Body of pancreas (tissue), 4 donors: ENCODE data around the gene NRP1.

ENCODE experiments used
- POLR2A ChIP-seq, 3 donors: fragments of 450-650 bp; IDR thresholded peaks; one replicate each; pipeline ENCODE4 v1.6.1; 2016; ENCODE audit warnings: antibody characterized with exemption in 3 of 3, mild to moderate bottlenecking in 2 of 3
- TF ChIP-seq, protein P1 (sequence below), 7 experiments: fragments of 450-650 bp in 4 of 7; fragments of 200-600 bp in 3 of 7; sonication (generic) in 3 of 7; IDR thresholded peaks; one replicate each; pipeline ENCODE4 v1.5.1; 2016 to 2019; ENCODE audit warnings: antibody characterized with exemption in 7 of 7

DNA sequence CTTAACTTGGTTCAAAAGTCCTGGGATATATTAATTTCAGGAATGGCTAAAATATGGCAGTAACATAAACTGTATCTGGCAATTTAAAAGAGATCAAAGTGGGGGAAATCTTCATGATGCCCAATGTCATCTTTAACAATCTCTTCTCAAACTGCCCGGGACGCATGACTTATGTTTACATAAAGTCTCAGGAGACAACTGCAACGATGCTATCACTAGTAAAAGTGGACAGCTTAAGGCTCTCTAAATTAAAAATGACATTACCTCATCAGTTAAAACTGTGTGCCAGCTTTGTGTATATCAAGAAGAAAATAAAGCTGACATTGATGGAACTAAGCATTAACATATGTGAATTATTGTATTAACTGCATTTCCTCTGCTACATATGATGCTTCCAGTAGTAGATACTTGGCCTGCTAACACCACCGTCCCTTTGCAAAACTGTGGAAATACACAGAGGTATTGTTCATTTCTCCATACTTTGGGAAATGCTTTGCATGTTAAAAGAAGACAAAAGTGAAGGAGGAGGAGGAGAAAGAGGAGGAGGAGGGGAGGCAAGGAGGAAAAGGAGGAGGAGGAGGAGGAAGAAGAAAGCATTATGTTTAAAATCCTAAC lies 62.4 kb downstream of the NRP1 start:
- no peak for TF ChIP-seq POLR2A (IDR thresholded peaks at IDR 0.05)
- TF ChIP-seq, protein P1, sequence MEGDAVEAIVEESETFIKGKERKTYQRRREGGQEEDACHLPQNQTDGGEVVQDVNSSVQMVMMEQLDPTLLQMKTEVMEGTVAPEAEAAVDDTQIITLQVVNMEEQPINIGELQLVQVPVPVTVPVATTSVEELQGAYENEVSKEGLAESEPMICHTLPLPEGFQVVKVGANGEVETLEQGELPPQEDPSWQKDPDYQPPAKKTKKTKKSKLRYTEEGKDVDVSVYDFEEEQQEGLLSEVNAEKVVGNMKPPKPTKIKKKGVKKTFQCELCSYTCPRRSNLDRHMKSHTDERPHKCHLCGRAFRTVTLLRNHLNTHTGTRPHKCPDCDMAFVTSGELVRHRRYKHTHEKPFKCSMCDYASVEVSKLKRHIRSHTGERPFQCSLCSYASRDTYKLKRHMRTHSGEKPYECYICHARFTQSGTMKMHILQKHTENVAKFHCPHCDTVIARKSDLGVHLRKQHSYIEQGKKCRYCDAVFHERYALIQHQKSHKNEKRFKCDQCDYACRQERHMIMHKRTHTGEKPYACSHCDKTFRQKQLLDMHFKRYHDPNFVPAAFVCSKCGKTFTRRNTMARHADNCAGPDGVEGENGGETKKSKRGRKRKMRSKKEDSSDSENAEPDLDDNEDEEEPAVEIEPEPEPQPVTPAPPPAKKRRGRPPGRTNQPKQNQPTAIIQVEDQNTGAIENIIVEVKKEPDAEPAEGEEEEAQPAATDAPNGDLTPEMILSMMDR (IDR thresholded peaks at IDR 0.05) = no peak
